ENCODE data around the gene LHFPL4.
"Not testable (repeated sequence)": the region's sequence is repeated elsewhere in the genome, so short reads cannot be mapped to it uniquely, and the experiment has no call there.

LHFPL4 gene

GRCh38 chr3:9553021-9553947, at the start of gene LHFPL4:
Gene LHFPL4 (minus strand): TSS chr3:9553822. CDS start chr3:9552679, 1,143 bp downstream.
- DNase-seq, result no peak

GRCh38 chr3:9602620-9603019, 49.0 kb upstream of the LHFPL4 start:
- no peak for DNase-seq

DNA sequence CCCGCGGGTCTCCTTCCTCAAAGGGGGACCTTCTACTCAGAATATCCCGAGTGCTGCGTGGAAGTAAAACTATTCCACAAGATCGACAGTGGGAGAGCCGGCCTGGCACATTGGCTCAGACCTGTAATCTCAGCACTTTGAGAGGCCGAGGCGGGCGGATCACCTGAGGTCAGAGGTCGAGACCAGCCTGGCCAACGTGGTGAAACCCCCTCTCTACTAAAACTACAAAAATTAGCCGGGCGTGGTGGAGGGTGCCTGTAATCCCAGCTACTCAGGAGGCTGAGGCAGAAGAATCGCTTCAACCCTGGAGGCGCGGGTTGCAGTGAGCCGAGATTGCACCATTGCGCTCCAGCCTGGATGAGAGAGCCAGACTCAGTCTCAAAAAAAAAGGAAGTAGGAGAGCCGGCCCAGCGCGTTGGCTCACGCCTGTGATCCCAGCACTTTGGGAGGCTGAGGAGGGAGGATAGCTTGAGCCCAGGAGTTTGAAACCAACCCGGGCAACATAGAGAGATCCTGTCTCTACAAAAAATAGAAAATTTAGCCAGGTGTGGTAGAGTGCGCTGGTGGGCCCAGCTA, 47.5 kb upstream of the LHFPL4 start:
- DNase-seq, result not testable (repeated sequence)

GRCh38 chr3:9600597-9600996, 47.0 kb upstream of the LHFPL4 start:
- DNase-seq, result peak; percentile 46

- DNase-seq, result no peak
Measured at GRCh38 chr3:9598783-9599387, 45.3 kb upstream of the LHFPL4 start.

- DNase-seq, result no peak
Measured at GRCh38 chr3:9595877-9596276, 42.3 kb upstream of the LHFPL4 start.

GRCh38 chr3:9591781-9592180, 38.2 kb upstream of the LHFPL4 start:
- not testable (repeated sequence) for DNase-seq

DNA sequence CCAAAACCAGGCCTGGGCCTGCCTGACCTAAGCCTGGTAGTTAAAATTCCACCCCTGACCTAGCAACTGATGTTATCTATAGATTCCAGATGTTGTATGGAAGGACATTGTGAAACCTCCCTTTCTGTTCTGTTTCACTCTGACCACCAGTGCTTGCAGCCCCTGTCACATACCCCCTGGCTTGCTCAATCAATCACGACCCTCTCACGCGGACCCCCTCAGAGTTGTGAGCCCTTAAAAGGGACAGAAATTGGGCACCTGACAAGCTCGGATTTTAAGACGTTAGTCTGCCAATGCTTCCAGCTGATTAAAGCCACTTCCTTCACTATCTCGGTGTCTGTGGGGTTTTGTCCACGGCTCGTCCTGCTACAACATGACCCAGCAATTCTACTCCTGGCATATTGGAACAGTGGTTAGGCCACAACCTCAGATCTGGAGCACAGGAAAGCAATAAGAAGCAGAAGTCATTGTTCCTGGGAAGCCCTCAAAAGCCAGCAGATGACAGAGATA, 36.7 kb upstream of the LHFPL4 start:
- peak; percentile 79 for DNase-seq

GRCh38 chr3:9583792-9584191, 30.2 kb upstream of the LHFPL4 start:
- DNase-seq, result no peak

- DNase-seq, result no peak
Measured at GRCh38 chr3:9583371-9583770, 29.7 kb upstream of the LHFPL4 start.

GRCh38 chr3:9582332-9582731, 28.7 kb upstream of the LHFPL4 start:
- no peak for DNase-seq

- no peak for DNase-seq
Measured at GRCh38 chr3:9581742-9582141, 28.1 kb upstream of the LHFPL4 start.

DNA sequence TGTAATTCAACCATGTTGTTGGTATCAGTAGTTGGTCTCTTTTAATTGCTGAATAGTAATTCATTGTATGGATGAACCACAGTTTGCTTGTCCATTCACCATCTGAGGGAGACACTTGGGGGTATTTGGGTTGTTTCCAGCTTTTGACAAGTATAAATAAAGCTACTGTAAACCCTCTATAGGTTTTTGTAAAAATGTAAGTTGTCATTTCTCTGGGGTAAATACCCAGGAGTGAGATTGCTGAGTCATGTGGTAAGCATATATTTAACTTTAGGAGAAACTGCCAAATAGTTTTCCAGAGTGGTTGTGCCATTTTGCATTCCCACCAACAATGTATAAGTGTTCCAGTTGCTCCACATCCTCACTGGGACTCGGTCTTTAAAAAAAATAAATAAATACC, 15.4 kb upstream of the LHFPL4 start:
- DNase-seq, result no peak

- no peak for DNase-seq
Measured at GRCh38 chr3:9565316-9565715, 11.7 kb upstream of the LHFPL4 start.

- no peak for DNase-seq
Measured at GRCh38 chr3:9563851-9564250, 10.2 kb upstream of the LHFPL4 start.

GRCh38 chr3:9560056-9560455, 6.4 kb upstream of the LHFPL4 start:
- not testable (repeated sequence) for DNase-seq

- peak; percentile 5 for DNase-seq
Measured at GRCh38 chr3:9553948-9554513, 409 bp upstream of the LHFPL4 start.

- peak; percentile 80 for DNase-seq
Measured at GRCh38 chr3:9552252-9552999, 1.2 kb downstream of the LHFPL4 start.

DNA sequence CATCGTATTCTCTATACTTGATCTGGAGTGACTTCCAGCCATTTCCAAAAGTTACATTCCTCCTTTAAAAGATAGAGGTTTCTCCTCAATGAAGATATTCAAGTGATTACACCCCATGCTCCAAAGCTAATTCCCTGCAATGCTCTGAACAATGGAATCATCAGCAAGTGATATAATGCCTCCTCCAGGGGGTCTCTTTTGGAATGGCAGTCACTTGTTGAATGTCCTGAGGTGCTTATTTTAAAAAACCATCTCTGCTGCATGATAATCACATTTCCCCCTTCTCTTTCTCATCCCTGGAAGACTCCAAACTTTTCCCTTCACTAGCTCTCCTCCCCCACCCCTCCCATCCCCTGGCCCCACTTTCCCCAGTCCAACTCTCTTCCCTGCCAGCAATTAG, 2.6 kb downstream of the LHFPL4 start:
- DNase-seq, result no peak

DNA sequence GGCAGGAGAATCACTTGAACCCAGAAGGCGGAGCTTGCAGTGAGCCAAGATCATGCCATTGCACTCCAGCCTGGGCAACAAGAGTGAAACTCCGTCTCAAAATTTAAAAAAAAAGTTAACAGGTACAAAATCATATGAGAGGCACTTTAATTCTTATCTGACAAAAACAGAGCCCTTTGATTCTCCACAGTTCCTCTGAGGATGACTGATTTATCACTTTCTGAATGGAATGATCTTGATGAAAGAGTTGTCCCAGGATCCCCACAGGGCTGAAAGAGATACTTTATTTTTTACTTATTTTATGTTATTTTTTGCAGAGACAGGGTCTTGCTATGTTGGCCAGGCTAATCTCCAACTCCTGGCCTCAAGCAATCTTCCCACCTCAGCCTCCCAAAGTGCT, 4.0 kb downstream of the LHFPL4 start:
- DNase-seq, result no peak

- no peak for DNase-seq
Measured at GRCh38 chr3:9548991-9549390, 4.6 kb downstream of the LHFPL4 start.

GRCh38 chr3:9542182-9542581, 11.4 kb downstream of the LHFPL4 start:
- DNase-seq, result no peak

DNA sequence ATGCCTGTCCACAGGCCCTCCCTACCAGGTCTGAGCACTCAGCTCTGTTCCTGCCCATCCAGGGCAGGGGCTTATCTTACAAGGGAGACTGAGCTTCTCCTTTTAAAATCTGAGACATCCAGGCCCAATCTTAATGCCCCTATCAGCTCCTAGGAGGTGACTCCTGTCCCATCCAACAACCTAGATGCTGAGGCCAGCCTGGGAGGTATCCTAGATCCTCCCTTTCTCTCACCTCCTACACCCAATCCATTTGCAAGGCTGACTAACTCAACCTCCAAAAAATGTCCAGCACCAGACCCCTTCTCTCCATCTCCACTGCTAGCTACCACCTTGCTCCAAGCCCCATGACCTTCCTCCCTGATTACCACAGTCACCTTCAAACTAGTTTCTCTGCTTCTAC, 17.4 kb downstream of the LHFPL4 start:
- DNase-seq, result no peak
